Measurements from ENCODE around the gene MAPK9.

MAPK9 gene

DNA sequence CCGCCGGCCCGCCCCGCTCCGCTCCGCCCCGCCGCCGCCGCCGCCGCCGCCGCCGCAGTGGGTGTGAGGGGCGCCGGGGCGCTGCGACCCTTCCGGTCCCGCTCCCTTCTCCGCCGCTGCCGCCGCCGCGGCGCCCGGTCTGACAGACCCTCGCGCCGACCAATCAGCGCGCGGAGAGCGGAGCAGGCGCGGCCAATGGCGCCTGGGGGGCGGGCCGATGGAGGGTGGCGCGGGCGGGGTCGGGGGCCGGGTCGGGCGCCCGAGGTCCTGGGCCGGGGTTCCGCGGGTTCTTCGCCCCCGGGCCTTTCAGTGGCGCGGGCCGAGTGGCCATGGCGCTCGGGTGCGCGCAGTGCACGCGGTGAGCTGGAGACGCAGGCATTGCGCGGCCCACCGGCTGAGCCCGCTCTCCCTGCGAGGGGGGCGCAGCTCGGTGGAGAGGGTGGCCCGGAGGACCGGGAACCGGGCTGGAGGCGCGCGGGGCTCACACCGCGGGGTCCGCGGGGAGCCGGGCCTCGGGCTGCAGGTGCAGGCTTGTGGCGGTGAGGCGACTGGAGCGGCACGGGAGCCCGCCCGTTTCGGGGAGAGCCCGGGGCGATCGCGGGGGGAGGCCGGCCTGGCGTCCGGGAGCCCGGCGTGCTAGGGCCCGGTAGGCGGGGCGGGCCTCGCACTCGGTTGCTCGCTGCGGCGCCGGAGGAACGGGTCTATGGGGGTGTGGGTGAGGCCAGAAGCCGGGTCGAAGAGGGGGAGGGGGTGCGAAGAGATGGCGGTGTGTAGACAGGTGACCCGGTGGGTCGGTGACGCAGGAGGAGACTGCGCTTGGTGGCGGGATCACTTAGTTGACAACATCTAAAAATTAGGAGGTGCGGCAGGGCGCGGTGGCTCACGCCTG, at the start of gene MAPK9:
TSS of gene MAPK9 (minus strand) at position 141 of the 889 bp plus-strand sequence. CDS start 11,522 bp downstream, outside the sequence.
- no peak for DNase-seq (ENCODE audit: low read depth)

DNA sequence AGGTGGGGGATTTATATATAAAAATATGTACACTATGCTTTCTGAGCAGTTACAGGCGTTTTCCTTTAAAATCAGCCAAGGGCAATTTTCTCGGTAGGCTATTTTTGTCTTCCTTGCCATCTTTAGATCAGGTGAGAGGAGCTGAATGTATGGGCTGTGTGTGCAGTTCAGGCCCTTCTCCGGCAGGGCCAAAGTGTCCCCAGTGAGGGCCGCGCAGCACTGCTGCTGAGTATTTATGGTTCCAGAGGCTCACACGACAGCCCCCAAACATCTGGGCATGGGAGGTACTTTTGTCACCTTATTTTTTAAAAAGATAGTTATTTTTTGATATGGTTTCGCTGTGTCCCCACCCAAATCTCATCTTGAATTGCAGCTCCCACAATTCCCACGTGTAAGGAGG, 49.7 kb upstream of the MAPK9 start:
- DNase-seq (ENCODE audit: low read depth): no peak

DNA sequence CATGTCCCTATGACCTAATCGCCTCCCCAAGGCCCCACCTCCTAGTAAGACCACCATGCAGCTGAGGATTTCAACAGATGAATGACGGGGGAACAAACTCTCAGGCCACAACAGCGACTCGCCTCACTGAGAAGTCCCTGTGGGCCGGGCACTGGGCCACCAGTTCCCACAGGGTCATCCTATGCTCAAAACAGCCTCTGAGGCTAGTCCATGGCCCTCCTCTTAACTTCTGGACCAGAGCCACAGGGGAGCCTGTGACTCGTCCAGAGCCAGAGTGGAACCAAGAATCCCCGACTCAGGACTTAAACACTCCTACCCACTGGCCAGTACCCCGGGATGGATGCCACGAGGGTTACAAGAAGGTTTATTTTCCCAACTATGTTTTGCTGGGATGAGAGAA, 49.0 kb upstream of the MAPK9 start:
- no peak for DNase-seq (ENCODE audit: low read depth)

DNA sequence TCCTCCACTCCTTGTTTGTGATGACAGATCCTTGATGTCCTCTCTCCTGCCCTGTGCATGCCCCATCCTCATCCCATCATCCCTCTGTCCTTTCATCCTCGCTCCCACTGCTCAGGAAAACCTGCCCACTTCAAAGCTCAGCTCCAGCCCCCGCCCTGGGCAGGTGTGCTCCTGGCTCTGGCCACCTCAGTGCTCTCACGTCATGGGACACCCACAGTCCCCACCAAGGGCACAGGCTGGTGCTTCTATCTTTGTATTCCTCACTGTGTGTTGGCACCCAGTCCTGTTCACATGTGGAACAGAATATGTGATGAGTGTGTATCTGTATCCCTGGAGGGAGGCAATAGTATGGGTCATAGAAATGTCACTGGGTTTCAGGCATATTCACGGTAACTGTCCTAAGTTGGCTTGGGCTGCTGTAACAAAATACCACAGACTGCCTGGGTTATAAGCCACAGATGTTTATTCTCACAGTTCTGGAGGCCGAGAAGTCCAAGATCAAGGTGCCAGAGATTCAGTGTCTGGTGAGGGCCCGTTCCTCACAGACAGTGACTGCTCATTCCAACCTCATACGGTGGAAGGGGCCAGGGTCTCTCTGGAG, 47.8 kb upstream of the MAPK9 start:
- DNase-seq (ENCODE audit: low read depth): no peak

DNA sequence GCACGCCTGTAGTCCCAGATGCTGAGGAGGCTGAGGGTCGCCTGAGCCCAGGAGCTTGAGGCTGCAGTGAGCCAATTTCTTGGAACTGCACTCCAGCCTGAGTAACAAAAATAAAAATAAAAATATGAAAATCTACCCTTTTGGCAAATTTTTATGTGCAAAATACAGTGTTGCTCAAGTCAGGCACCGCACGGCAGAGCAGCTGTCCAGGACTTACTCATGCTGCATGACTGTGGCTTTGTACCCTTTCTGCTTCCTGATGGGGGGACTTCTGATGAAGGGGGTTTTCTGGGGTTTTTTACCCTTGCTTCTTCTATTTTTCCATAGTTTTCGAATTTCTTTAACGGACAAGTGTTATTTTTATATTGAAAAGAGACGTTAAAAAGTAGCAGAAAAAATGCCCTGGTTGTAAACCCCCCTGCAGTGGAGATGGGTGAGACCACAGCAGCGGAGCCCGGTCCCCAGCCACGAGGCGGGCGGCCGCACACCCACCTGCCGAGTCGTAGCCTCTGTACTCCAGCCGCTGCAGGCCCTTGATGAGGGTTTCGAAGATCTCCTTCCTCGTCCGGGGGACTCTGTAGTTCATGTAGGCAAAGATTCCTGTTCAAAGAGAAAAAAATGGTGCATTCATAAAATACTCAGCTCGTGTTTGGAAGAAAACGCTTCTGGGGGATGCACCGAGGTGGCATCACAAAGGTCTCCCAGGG, 46.3 kb upstream of the MAPK9 start:
- no peak for DNase-seq (ENCODE audit: low read depth)

DNA sequence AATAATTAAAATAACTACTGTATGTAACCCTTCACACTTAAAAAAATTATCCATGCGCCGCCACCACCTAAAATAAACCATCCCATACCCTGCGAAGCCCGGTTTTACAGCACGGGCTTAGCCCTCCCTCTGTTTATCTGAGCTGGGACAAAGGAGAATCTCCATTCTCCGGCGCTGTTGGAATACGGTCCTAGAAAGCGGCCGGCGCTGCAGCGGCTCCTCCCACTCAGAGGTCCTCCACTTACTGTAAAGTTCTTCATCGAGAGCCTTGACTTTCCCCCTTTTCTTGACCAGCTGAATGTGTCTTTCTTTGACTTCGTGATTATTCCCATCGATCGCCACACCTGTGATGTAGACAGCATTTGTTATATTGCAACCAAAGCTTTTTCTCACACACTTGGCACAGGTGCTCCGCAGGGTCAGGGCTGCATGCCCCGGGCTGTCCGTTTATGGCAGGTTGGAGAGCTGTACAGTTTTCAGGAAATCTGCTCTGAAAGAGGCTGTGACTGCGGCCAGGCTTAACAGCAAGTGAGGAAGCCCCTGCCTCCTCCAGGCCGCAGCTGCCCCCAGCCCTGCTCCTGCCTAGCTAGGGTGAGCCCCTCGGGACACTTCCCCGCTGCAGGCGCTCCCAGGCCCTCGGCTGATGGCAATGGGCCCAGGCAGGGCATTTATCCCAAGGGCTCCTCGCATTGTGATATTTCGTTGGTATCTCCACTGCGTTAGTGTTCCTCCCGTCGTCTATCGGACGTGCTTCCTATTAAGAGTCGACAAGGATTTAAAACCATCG, 44.5 kb upstream of the MAPK9 start:
- DNase-seq (ENCODE audit: low read depth): no peak

DNA sequence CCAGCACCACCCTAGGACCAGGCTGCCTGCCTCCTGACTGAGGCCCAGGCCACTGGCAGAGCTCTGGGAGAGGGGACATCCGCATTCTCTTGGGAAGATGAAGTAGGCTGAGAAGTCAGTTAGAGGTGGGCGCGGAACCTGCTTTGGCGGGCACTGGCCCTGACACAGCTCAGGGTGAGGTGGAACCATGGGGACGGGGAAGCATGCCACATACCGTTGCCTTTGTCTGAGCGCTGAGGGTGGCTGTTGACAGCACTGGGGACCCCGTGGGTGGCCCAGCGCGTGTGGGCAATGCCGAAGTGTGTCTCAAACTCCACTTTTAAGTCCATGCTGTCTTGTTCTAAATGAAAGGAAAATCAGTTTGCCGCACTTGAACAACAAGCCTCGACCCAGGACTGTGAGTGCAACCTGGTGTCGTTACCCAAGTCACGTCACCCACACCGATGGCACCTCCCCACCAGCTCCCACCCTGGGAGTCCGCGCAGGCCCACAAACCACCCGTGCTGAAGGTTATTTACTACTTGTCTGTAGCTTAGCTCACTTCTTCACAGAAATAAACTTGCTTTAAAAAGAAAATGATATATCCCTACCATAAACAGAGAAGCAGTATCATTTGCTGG, 43.8 kb upstream of the MAPK9 start:
- no peak for DNase-seq (ENCODE audit: low read depth)

DNA sequence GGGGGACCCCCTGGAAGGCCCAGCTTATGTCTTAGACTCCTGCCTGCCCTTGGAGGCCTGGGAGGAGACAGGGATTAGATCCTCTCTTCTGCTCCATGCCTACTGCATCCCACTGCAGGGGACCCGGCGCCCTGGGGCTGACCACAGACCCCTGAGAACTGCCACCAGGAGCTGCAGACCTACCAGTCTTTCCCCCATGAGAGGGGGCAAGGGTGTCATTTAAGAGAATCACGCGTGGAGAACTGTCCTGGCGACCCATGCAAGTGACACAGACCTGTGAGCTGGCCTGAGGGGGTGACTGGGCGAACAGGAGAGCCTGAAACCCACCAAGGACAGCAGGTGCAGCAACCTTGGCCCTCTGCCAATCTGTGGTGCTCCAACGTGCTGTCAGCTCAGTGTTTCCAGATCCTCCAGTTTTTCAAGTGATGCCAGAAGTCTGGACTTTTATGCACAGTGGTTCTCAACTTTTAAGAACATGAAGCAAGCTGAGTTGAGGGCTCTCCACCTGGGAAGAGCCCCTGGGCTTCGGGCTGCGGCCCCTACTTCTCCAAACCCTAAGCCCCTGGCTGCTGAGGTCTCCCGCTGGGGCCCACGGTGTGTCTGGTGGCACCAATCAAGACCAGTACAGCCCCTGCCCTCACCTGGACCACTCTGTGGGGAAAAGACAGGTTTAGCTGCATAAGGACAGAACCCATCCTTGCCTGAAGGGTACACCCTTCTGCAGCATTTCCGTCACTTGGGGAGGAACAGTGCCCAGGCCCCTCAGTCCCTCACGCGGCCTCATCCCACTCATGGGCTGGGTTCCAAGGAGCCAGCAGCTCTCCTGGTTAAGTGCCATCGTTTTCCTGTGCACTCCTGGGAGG, 43.1 kb upstream of the MAPK9 start:
- DNase-seq (ENCODE audit: low read depth): no peak

DNA sequence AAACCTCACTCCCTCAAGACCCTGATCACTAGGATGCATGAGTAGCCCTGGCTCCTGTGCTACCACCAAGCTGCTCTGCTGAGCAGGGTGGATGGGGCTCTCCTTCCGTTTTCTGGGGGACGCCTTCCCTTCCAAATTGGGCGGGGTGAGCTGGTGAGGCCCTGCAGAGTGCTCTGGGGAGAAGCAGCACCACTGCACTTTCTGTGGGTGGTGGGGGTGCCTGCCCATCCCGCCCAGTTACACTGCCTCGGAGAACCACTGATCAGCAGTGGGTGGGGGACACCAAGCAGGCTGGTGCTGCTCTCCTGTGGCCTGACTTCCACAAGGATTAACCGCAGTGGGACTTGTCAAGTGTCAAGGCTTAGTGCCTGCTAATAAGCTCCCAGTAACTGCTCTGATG, 42.3 kb upstream of the MAPK9 start:
- no peak for DNase-seq (ENCODE audit: low read depth)

- DNase-seq (ENCODE audit: low read depth): no peak
Measured at GRCh38 chr5:180333661-180334060, 41.8 kb upstream of the MAPK9 start.

DNA sequence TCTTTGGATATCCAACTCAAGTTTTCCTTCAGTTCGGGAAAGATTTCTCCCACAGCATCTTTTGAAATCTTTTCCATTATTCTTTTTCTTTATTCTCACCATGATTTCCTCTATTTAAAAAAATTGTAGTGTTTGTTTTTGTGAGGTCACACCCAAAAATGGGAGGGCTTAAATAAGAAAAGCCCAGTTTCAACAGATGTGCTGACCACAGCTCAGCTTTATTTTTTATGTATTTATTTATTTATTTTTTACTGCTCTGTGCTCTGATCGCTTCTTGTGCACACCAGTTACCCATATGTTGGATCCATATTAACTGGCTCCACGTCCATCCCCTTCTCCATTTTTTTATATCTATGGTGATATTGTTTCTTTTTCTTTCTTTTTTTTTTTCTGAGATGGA, 41.0 kb upstream of the MAPK9 start:
- DNase-seq (ENCODE audit: low read depth): no peak

- DNase-seq (ENCODE audit: low read depth): no peak
Measured at GRCh38 chr5:180332051-180332517, 40.2 kb upstream of the MAPK9 start.

DNA sequence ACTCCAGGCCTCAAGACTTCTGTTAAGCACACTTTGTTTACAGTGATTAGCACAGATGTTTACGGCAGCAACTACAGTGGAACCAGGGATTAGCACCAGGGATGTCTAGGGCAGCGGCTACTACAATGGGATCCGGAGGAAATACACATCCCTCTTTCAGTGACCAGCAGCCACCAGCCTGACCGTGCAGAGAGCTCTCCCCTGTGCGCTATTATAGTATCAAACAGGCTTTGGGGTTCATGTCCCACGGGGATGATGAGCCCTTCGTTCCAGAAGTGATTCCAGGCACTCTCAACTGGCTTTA, 39.7 kb upstream of the MAPK9 start:
- no peak for DNase-seq (ENCODE audit: low read depth)

- DNase-seq (ENCODE audit: low read depth): peak; percentile 95
Measured at GRCh38 chr5:180330810-180331646, 39.1 kb upstream of the MAPK9 start.

DNA sequence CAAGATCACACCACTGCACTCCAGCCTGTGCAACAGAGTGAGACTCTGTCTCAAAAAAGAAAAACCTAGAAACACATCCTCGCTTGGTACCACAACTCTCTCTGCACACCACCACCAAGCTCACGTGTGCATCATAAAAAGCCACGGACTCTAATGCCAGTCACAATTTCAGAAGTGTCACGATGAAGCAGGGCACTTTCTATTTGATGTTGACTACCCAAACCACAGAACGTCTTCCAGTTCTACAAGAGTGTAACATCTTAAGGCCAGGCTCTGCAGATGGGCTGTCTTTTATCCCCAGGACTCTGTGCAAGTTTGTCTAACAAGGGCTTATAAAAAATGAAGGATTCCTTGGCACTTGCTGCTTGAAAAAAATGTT, 38.4 kb upstream of the MAPK9 start:
- DNase-seq (ENCODE audit: low read depth): no peak

- DNase-seq (ENCODE audit: low read depth): no peak
Measured at GRCh38 chr5:180329606-180330269, 37.9 kb upstream of the MAPK9 start.

GRCh38 chr5:180329138-180329435, 37.2 kb upstream of the MAPK9 start:
- DNase-seq (ENCODE audit: low read depth): no peak

DNA sequence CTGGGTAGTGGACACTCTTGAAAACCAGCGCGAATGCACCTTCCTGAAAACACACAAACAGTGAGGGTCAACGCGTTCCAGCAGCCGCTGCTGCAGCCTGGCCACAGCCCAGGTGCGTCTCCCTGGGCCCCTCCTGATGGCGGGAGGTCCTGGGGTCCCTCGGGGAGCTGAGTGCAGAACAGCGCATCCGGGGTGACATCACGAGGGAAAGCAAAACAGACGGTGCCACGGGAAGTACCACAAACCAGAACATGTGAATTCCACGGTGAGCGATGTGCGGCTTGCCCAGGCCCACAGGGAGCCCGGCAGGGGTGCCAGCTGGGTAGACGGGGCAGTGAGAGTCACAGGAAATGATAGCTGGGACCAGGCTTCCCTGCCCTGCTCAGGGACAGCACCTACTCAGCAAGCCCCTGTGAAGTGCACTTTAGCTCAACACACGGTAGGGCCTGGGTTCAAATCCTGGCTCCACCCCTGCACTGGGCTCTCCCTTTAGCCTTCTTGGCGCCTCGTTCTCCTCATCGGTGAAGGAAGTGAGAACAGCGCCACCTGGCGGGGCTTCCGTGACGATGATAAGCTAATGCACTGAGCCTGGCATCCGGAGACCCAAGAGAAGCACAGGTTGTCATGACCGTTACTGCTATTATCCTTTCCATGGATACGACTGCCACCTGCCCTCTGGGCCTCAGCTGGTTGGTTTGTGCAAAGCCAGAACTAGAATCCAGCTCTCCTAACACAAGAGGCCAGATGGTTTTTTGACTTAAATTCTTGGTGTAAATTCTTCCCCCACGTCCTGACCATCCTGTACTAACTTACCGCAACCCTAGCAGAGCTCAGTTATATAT, 36.6 kb upstream of the MAPK9 start:
- no peak for DNase-seq (ENCODE audit: low read depth)
